Activated CD8-positive, alpha-beta memory T cell treated with anti-CD3 and anti-CD28 coated beads, Interleukin-2, amount 50 U/mL, for 24 hours (primary cell): ENCODE measurements around the gene MSH6.

Experiments used
- DNase-seq: peaks from one replicate; pipeline ENCODE4 v3.0.0-alpha.2; 2020; ENCODE audit errors: extremely low read depth

Gene MSH6, protein sequence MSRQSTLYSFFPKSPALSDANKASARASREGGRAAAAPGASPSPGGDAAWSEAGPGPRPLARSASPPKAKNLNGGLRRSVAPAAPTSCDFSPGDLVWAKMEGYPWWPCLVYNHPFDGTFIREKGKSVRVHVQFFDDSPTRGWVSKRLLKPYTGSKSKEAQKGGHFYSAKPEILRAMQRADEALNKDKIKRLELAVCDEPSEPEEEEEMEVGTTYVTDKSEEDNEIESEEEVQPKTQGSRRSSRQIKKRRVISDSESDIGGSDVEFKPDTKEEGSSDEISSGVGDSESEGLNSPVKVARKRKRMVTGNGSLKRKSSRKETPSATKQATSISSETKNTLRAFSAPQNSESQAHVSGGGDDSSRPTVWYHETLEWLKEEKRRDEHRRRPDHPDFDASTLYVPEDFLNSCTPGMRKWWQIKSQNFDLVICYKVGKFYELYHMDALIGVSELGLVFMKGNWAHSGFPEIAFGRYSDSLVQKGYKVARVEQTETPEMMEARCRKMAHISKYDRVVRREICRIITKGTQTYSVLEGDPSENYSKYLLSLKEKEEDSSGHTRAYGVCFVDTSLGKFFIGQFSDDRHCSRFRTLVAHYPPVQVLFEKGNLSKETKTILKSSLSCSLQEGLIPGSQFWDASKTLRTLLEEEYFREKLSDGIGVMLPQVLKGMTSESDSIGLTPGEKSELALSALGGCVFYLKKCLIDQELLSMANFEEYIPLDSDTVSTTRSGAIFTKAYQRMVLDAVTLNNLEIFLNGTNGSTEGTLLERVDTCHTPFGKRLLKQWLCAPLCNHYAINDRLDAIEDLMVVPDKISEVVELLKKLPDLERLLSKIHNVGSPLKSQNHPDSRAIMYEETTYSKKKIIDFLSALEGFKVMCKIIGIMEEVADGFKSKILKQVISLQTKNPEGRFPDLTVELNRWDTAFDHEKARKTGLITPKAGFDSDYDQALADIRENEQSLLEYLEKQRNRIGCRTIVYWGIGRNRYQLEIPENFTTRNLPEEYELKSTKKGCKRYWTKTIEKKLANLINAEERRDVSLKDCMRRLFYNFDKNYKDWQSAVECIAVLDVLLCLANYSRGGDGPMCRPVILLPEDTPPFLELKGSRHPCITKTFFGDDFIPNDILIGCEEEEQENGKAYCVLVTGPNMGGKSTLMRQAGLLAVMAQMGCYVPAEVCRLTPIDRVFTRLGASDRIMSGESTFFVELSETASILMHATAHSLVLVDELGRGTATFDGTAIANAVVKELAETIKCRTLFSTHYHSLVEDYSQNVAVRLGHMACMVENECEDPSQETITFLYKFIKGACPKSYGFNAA (N-terminal part only)

DNA sequence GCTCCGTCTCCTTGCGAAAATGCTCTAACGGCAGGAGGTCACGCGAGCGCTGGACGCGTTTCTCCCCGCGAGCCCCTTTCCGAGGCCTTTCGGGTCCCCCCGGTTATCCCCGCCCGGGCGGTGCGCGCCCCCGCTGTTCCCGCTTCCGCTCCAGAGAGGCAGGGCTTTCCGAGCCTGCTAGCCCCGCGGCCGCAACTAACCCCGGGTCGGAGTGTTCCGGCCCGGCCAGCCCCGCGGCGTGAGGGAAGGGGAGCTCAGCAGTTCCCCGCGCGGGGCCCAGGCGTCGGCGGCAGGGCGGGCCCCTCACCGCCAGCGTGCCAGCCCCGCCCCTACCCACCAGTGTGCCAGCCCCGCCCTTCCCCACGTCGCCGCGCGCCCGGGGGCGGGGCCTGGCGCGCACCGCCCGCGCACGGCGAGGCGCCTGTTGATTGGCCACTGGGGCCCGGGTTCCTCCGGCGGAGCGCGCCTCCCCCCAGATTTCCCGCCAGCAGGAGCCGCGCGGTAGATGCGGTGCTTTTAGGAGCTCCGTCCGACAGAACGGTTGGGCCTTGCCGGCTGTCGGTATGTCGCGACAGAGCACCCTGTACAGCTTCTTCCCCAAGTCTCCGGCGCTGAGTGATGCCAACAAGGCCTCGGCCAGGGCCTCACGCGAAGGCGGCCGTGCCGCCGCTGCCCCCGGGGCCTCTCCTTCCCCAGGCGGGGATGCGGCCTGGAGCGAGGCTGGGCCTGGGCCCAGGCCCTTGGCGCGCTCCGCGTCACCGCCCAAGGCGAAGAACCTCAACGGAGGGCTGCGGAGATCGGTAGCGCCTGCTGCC lies at the start of gene MSH6:
MSH6 (plus strand) TSS at position 475 of the 815 bp plus-strand sequence; CDS start at position 564, 89 bp downstream.
- peak; percentile 51 for DNase-seq

- no peak for DNase-seq
These were observed 47.6 kb upstream of the MSH6 start for GRCh38 chr2:47735136-47735869.

- no peak for DNase-seq
These were observed 47.0 kb upstream of the MSH6 start for GRCh38 chr2:47735912-47736311.

DNA sequence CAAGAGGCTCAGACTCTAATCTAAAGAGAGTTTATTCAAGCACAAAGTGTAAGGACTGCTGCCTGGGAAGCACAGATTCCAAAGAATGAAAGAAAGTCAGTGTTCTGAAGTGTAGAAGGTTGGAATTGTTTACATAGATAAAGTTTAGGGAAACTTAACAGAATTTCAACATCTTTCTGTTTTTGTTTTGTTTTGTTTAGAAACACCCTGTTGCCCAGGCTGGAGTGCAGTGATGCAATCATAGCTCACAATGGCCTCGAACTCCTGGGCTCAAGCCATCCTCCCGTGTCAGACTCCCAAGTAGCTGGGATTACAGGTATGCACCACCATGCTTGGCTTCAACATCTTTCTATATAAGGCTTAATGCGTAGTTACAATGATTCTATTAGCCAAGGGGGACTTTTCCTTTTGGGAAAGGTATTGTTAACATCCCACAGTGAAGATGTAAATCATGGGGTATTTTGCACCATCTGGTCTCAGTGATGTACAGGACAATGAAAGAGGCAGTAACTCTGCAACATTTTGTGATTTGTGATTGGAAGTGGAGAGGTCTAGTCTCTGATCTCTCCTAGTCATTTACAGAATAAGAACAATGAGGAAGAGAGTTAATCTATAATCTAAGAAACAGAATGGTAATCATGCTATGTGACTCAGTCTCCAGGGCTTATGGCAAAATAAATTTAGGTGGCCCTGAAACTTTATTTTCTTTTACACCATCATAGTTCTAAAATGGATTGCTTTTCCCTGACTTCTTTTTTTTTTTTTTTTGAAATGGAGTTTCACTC lies 45.6 kb upstream of the MSH6 start:
- no peak for DNase-seq

GRCh38 chr2:47738331-47738730 lies 44.6 kb upstream of the MSH6 start:
- DNase-seq, result no peak

GRCh38 chr2:47741101-47741500 lies 41.8 kb upstream of the MSH6 start:
- no peak for DNase-seq

DNA sequence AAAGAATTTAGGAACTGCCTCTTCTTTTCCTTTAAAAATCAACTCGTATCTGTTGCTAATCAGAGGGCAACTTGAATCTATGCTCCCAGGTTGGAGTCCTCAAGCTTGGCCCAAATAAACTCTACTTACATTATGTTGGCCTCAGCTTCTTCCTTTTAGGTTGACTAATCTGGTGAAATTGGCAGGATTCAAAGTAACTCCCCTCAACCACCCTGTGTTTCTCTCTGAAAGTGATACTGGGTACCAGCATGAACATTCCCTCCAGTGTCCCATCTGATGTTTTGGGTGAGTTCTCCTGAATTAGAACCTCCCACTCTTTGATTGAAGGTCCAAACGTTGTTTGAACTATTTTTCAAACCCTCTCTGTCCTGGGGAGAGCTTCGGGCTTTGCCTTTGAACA lies 41.3 kb upstream of the MSH6 start:
- DNase-seq, result no peak

DNA sequence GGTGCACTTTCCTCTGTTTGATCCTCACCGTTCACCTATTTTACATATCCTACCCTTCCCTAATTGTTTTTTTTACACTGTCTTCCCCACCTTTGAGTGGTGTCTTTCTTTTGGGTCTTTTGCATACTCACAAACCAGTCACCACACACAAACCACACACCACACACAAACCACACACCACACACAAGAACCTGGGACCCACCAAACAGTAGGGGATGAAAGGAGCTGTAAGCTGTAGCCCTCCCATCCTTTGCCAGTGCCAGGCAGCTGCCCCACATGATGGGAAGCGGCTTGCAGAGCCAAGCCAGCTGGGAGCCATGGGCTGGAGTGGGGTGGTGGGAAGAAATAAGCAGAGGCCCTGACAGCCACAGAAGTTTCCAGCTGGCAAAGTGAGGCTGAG lies 38.9 kb upstream of the MSH6 start:
- no peak for DNase-seq

- DNase-seq, result no peak
These were observed 35.1 kb upstream of the MSH6 start for GRCh38 chr2:47747878-47748277.

DNA sequence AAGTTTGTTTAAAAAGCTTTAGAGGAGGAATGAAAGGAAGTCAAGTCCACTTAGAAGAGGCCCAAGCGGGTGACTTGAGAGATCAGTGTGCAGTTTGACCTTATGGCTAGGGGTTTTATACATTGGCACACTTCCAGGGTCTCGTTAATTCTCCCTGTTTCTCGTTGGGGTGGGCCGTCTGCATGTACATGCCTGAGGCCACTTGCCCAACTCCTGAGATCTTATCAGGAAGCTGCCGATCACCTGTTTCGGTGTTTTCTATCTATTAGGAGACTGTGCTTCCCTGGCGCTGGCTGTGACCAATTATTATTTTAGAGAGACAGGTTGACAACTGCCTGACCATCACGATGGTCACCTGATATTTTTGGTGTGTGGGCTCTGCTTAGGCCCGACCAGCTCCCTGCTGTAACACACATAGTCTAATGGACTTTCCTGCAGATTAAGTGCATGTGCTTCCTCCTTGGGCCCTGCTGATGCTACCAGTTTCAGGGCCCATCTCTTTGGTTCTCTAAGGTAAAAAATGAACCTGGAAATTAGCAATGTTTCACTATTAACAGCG lies 31.0 kb upstream of the MSH6 start:
- no peak for DNase-seq

GRCh38 chr2:47767497-47767844 lies 15.5 kb upstream of the MSH6 start:
- no peak for DNase-seq

DNA sequence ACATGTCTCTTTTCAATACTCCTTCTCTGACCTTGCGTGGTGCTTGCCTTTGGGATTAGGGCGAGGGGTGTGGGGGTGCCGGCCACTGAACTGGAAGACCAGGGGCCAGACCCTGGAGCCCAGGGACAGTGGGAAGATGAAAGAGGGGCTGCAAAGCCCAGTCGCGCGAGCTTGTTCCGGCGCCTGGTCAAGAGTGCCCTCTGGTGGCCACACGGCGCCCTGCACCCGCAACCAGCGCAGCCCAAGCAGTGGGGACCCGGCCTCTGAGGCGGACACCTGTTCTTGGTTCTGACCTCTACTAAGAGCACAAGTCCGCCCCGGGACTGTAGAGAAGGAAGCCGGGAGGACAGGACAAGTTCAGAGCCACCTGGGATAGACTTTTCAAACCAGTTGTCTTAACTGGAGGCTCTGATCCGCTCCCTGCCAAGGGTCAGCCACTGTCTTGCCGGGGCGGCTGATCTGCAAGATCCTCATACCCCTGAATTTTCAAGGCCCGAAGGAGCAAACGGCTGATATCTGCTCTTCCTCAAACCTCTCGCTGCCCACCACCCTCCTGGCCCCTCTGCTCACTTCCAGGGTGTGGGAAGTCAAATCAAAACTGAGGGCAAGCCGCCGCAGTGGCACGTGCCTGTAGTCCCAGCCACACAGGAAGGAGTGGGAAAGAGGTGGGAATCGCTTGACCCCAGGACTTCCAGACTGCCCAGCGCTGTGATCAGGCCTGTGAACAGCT lies 14.9 kb upstream of the MSH6 start:
- DNase-seq, result peak; percentile 28

GRCh38 chr2:47769318-47769717 lies 13.6 kb upstream of the MSH6 start:
- DNase-seq, result no peak

DNA sequence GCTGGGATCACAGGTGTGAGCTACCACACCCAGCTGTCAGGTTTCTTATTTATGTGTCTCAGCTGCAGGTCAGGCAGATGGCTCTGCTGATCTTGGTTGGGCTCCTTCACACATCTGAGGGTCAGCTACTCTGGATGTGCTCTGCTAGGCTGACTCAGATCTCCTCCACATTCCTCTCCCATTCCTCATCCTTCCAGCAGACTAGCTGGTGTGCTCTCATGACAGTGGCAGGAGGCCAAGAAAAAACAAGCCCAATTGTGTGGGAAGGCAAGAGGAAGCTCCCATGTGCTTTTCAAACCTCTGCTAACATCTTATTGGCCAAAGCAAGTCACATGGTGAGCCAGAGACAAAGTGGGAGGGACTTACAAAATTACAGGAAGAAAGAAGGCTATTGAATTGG lies 11.7 kb upstream of the MSH6 start:
- no peak for DNase-seq

GRCh38 chr2:47772343-47772742 lies 10.6 kb upstream of the MSH6 start:
- DNase-seq, result no peak

GRCh38 chr2:47774567-47774966 lies 8.4 kb upstream of the MSH6 start:
- DNase-seq, result no peak

DNA sequence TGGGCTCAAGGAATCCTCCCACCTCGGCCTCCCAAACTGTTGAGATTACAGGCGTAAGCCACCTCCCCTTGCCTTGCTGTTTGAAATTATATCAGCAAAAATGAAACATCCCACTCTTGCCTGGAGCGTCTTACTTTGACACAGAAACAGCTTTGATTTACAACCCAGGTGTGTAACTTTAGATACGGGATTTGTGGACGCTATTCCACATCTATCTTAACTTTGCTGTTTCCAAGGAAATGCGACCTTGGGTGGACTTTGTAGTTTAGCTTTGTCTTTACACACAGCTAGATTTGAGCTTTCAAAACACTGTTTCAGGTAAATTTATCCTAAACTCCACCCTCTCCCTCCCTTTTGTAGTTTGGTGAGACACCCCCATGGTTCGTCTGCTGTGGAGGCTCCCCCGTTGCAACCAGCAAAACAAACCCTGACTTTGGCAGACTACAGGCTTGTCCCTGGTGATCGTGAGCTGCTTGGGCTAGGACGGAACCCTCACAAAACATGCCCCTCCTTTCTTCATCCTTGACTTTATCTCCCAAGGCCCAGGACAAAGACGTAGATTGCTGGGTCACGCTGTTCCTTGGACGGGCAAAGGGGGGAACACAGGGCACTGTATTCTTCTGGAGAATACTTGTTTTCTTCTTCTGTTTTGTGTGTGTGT lies 5.5 kb upstream of the MSH6 start:
- DNase-seq, result no peak
